WTC11 (cell line): ENCODE data around the gene SGIP1. TPM values are rescaled to one million over a fixed set of nuclear protein-coding genes. Genes with fewer than 3 reads are reported as not detected.

Source experiments
- ATAC-seq: fragments of 200-7000 bp; cut with Tn5 transposase; 2 replicates; pipeline ENCODE4 v1.10.0; 2021; ENCODE audit warnings: mild to moderate bottlenecking, moderate library complexity
- CTCF ChIA-PET: fragments of 300-600 bp; sonication (Branson Sonifier 250); formaldehyde crosslinking; loops from one replicate; lab custom pipeline; 2021; ENCODE audit warnings: antibody characterized with exemption; lab: Charles Lee
- POLR2A ChIA-PET: fragments of 350-600 bp; sonication (Branson Sonifier 250); formaldehyde crosslinking; loops from one replicate; lab custom pipeline; 2021; ENCODE audit warnings: antibody characterized with exemption; lab: Charles Lee
- DNase-seq: peaks from one replicate; pipeline ENCODE4 v3.0.0; 2021; ENCODE audit warnings: low spot score
- H3K27ac Mint-ChIP-seq: 2 replicates; pipeline ENCODE4 v1.8.0; 2021; ENCODE audit warnings: mixed read lengths
- H3K27me3 Mint-ChIP-seq: 2 replicates; pipeline ENCODE4 v1.8.0; 2021; ENCODE audit warnings: low read depth, mild to moderate bottlenecking, moderate library complexity, mixed read lengths
- H3K36me3 Mint-ChIP-seq: 2 replicates; pipeline ENCODE4 v1.8.0; 2021; ENCODE audit warnings: mixed read lengths
- H3K4me1 Mint-ChIP-seq: 2 replicates; pipeline ENCODE4 v1.8.0; 2022; ENCODE audit warnings: mixed read lengths
- H3K4me3 Mint-ChIP-seq: 2 replicates; pipeline ENCODE4 v1.8.0; 2021; ENCODE audit warnings: mild to moderate bottlenecking, moderate library complexity, mixed read lengths
- H3K9me3 Mint-ChIP-seq: 2 replicates; pipeline ENCODE4 v1.8.0; 2021; ENCODE audit warnings: mixed read lengths
- ESRRA ChIP-seq: sonication (generic); formaldehyde crosslinking; IDR thresholded peaks from 2 replicates; pipeline ENCODE4 v1.8.1; 2022; ENCODE audit warnings: mild to moderate bottlenecking, missing genetic modification reagents, borderline replicate concordance
- FOXP1 ChIP-seq: sonication (generic); formaldehyde crosslinking; IDR thresholded peaks from 2 replicates; pipeline ENCODE4 v1.8.0; 2022; ENCODE audit warnings: missing genetic modification reagents, mild to moderate bottlenecking, moderate library complexity, borderline replicate concordance
- GTF2I ChIP-seq: fragments of 250-450 bp; sonication (Bioruptor Pico); conservative IDR thresholded peaks from 2 replicates; pipeline ENCODE4 v1.4.0; 2021; ENCODE audit warnings: mild to moderate bottlenecking
- JAZF1 ChIP-seq: fragments of 250-450 bp; sonication (Bioruptor Pico); IDR thresholded peaks from 2 replicates; pipeline ENCODE4 v1.9.0; 2021; ENCODE audit warnings: moderate library complexity, mild to moderate bottlenecking, inconsistent platforms
- NFYB ChIP-seq: sonication (generic); formaldehyde crosslinking; conservative IDR thresholded peaks from 2 replicates; pipeline ENCODE4 v1.8.0; 2022; ENCODE audit warnings: low read depth, missing genetic modification reagents
- NR1H2 ChIP-seq: sonication (generic); formaldehyde crosslinking; IDR thresholded peaks from 2 replicates; pipeline ENCODE4 v1.9.0; 2021; ENCODE audit warnings: mild to moderate bottlenecking, moderate library complexity, missing genetic modification reagents
- SP1 ChIP-seq: sonication (generic); formaldehyde crosslinking; conservative IDR thresholded peaks from 2 replicates; pipeline ENCODE4 v1.8.1; 2022; ENCODE audit warnings: missing genetic modification reagents
- TP53 ChIP-seq: sonication (generic); formaldehyde crosslinking; IDR thresholded peaks from 2 replicates; pipeline ENCODE4 v1.8.1; 2023; ENCODE audit warnings: mild to moderate bottlenecking, missing genetic modification reagents
- ZNF121 ChIP-seq: sonication (generic); formaldehyde crosslinking; IDR thresholded peaks from 2 replicates; pipeline ENCODE4 v1.8.0; 2023; ENCODE audit warnings: missing genetic modification reagents
- ZNF138 ChIP-seq: sonication (generic); formaldehyde crosslinking; conservative IDR thresholded peaks from 2 replicates; pipeline ENCODE4 v1.8.1; 2022; ENCODE audit warnings: mild to moderate bottlenecking, moderate library complexity, missing genetic modification reagents
- ZNF317 ChIP-seq: sonication (generic); formaldehyde crosslinking; IDR thresholded peaks from 2 replicates; pipeline ENCODE4 v1.8.1; 2023; ENCODE audit warnings: low read depth, mild to moderate bottlenecking, moderate library complexity, missing genetic modification reagents, borderline replicate concordance
- ZNF423 ChIP-seq: fragments of 250-450 bp; sonication (Bioruptor Pico); IDR thresholded peaks from 2 replicates; pipeline ENCODE4 v2.1.2; 2022; ENCODE audit warnings: mild to moderate bottlenecking, moderate library complexity
- total RNA-seq: library from RNA; stranded (reverse); gene quantifications from 3 replicates; pipeline ENCODE4 v1.2.3, GENCODE V29; 2021
- TF ChIP-seq, protein P1 (sequence below): fragments of 250-450 bp; sonication (Bioruptor Pico); conservative IDR thresholded peaks from 2 replicates; pipeline ENCODE4 v1.9.0; 2021; ENCODE audit warnings: mild to moderate bottlenecking
- TF ChIP-seq, protein P2 (sequence below): sonication (generic); formaldehyde crosslinking; IDR thresholded peaks from 2 replicates; pipeline ENCODE4 v1.8.1; 2023; ENCODE audit warnings: mild to moderate bottlenecking, missing genetic modification reagents
- TF ChIP-seq, protein P3 (sequence below): fragments of 250-450 bp; sonication (Bioruptor Pico); IDR thresholded peaks from 2 replicates; pipeline ENCODE4 v1.9.0; 2021; ENCODE audit warnings: mild to moderate bottlenecking
- TF ChIP-seq, protein P4 (sequence below): fragments of 200-600 bp; IDR thresholded peaks from 2 replicates; pipeline ENCODE4 v1.8.0; 2022; ENCODE audit warnings: antibody characterized with exemption
- TF ChIP-seq, protein P5 (sequence below): sonication (generic); formaldehyde crosslinking; IDR thresholded peaks from 2 replicates; pipeline ENCODE4 v1.8.1; 2023; ENCODE audit warnings: mild to moderate bottlenecking, missing genetic modification reagents, borderline replicate concordance
- TF ChIP-seq, protein P6 (sequence below): fragments of 250-450 bp; sonication (Bioruptor Pico); IDR thresholded peaks from 2 replicates; pipeline ENCODE4 v1.9.0; 2021; ENCODE audit warnings: moderate library complexity, mild to moderate bottlenecking, inconsistent platforms, borderline replicate concordance
- TF ChIP-seq, protein P7 (sequence below): sonication (generic); formaldehyde crosslinking; IDR thresholded peaks from 2 replicates; pipeline ENCODE4 v1.8.1; 2023; ENCODE audit warnings: mild to moderate bottlenecking, missing genetic modification reagents, moderate library complexity
- TF ChIP-seq, protein P8 (sequence below): sonication (generic); formaldehyde crosslinking; IDR thresholded peaks from 2 replicates; pipeline ENCODE4 v1.8.1; 2023; ENCODE audit warnings: mild to moderate bottlenecking, missing genetic modification reagents, moderate library complexity

Gene SGIP1
- total RNA-seq, 1 experiment from 2014 or later = 3.9 TPM

DNA sequence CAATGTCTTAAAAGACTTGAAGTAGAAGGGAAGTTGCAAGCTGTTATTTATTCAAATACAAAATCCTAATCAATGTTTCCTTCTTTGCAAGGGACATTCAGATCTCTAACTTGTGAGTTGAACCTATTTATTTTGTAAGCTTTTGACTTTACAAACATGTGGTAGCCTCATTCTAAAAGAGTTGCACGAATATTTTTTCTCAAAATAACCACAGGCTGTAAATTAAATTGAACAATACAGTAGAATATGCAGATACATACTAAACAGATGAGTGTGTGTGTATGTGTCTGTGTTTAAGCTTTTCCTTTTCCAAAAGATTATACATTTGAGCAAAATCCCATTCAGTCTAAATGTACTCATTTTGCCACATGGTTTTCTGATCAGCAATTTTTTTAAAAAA lies 213.5 kb downstream of the SGIP1 start:
- no peak overlapping the region for H3K4me3 Mint-ChIP-seq
- CTCF ChIA-PET = interaction anchor here (0.9 kb wide), 1 partner anchor 18 kb away, joined by 3 read pairs; no protein-coding TSS in a partner anchor
- H3K4me1 Mint-ChIP-seq = peaks cover 8% of the 10 kb centered on the region
- H3K27me3 Mint-ChIP-seq = peaks cover 21% of the 10 kb centered on the region
- no peaks in the 10 kb centered on the region; the same call in 1 of the 2 replicates for H3K9me3 Mint-ChIP-seq
- TF ChIP-seq, protein P1, sequence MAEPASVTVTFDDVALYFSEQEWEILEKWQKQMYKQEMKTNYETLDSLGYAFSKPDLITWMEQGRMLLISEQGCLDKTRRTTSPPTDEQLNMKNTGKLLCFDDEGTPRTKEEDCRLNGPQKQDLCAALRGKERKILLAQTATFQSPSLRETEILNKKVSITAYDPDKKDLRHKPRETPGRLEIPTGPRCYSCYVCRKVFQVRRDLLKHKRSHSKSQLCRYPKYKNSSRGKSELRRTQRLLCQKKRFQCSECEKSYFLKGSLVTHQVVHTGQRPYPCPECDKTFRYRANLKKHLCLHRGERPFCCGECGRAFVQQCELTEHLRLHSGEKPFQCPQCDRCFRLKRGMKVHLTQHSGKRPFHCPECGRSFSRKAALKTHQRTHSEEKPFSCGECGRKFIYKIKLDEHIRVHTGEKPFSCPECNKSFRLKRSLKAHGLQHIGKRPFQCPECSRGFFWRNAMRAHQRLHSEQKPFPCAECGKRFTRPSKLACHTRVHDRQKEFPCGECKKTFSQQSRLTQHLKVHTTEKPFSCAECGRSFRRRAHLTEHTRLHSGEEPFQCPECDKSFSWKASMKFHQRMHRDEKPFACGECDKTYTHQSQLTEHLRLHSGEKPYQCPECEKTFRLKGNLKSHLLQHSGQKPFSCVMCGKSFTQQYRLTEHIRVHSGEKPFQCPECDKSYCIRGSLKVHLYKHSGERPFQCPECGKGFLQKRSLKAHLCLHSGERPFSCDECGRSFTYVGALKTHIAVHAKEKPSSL = no peak
- TF ChIP-seq, protein P2, sequence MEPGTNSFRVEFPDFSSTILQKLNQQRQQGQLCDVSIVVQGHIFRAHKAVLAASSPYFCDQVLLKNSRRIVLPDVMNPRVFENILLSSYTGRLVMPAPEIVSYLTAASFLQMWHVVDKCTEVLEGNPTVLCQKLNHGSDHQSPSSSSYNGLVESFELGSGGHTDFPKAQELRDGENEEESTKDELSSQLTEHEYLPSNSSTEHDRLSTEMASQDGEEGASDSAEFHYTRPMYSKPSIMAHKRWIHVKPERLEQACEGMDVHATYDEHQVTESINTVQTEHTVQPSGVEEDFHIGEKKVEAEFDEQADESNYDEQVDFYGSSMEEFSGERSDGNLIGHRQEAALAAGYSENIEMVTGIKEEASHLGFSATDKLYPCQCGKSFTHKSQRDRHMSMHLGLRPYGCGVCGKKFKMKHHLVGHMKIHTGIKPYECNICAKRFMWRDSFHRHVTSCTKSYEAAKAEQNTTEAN (CRISPR knock-in tag) = no peak
- TF ChIP-seq, protein P3, sequence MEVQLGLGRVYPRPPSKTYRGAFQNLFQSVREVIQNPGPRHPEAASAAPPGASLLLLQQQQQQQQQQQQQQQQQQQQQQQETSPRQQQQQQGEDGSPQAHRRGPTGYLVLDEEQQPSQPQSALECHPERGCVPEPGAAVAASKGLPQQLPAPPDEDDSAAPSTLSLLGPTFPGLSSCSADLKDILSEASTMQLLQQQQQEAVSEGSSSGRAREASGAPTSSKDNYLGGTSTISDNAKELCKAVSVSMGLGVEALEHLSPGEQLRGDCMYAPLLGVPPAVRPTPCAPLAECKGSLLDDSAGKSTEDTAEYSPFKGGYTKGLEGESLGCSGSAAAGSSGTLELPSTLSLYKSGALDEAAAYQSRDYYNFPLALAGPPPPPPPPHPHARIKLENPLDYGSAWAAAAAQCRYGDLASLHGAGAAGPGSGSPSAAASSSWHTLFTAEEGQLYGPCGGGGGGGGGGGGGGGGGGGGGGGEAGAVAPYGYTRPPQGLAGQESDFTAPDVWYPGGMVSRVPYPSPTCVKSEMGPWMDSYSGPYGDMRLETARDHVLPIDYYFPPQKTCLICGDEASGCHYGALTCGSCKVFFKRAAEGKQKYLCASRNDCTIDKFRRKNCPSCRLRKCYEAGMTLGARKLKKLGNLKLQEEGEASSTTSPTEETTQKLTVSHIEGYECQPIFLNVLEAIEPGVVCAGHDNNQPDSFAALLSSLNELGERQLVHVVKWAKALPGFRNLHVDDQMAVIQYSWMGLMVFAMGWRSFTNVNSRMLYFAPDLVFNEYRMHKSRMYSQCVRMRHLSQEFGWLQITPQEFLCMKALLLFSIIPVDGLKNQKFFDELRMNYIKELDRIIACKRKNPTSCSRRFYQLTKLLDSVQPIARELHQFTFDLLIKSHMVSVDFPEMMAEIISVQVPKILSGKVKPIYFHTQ (CRISPR knock-in tag) = no peak
- TF ChIP-seq ZNF138 (CRISPR knock-in tag) (no peak), GTF2I (no peak), NR1H2 (CRISPR knock-in tag) (no peak), FOXP1 (CRISPR knock-in tag) (no peak), TP53 (CRISPR knock-in tag) (no peak), ZNF317 (no peak)
- TF ChIP-seq, protein P4, sequence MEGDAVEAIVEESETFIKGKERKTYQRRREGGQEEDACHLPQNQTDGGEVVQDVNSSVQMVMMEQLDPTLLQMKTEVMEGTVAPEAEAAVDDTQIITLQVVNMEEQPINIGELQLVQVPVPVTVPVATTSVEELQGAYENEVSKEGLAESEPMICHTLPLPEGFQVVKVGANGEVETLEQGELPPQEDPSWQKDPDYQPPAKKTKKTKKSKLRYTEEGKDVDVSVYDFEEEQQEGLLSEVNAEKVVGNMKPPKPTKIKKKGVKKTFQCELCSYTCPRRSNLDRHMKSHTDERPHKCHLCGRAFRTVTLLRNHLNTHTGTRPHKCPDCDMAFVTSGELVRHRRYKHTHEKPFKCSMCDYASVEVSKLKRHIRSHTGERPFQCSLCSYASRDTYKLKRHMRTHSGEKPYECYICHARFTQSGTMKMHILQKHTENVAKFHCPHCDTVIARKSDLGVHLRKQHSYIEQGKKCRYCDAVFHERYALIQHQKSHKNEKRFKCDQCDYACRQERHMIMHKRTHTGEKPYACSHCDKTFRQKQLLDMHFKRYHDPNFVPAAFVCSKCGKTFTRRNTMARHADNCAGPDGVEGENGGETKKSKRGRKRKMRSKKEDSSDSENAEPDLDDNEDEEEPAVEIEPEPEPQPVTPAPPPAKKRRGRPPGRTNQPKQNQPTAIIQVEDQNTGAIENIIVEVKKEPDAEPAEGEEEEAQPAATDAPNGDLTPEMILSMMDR = no peak
- TF ChIP-seq, protein P5, sequence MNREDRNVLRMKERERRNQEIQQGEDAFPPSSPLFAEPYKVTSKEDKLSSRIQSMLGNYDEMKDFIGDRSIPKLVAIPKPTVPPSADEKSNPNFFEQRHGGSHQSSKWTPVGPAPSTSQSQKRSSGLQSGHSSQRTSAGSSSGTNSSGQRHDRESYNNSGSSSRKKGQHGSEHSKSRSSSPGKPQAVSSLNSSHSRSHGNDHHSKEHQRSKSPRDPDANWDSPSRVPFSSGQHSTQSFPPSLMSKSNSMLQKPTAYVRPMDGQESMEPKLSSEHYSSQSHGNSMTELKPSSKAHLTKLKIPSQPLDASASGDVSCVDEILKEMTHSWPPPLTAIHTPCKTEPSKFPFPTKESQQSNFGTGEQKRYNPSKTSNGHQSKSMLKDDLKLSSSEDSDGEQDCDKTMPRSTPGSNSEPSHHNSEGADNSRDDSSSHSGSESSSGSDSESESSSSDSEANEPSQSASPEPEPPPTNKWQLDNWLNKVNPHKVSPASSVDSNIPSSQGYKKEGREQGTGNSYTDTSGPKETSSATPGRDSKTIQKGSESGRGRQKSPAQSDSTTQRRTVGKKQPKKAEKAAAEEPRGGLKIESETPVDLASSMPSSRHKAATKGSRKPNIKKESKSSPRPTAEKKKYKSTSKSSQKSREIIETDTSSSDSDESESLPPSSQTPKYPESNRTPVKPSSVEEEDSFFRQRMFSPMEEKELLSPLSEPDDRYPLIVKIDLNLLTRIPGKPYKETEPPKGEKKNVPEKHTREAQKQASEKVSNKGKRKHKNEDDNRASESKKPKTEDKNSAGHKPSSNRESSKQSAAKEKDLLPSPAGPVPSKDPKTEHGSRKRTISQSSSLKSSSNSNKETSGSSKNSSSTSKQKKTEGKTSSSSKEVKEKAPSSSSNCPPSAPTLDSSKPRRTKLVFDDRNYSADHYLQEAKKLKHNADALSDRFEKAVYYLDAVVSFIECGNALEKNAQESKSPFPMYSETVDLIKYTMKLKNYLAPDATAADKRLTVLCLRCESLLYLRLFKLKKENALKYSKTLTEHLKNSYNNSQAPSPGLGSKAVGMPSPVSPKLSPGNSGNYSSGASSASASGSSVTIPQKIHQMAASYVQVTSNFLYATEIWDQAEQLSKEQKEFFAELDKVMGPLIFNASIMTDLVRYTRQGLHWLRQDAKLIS (CRISPR knock-in tag) = no peak
- TF ChIP-seq, protein P6, sequence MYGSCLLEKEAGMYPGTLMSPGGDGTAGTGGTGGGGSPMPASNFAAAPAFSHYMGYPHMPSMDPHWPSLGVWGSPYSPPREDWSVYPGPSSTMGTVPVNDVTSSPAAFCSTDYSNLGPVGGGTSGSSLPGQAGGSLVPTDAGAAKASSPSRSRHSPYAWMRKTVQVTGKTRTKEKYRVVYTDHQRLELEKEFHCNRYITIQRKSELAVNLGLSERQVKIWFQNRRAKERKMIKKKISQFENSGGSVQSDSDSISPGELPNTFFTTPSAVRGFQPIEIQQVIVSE (CRISPR knock-in tag) = no peak
- DNase-seq (no peak), ATAC-seq (no peak)
- H3K27ac Mint-ChIP-seq = no peak overlapping the region
- POLR2A ChIA-PET = no interaction called here
- H3K36me3 Mint-ChIP-seq = no peaks in the 10 kb centered on the region

DNA sequence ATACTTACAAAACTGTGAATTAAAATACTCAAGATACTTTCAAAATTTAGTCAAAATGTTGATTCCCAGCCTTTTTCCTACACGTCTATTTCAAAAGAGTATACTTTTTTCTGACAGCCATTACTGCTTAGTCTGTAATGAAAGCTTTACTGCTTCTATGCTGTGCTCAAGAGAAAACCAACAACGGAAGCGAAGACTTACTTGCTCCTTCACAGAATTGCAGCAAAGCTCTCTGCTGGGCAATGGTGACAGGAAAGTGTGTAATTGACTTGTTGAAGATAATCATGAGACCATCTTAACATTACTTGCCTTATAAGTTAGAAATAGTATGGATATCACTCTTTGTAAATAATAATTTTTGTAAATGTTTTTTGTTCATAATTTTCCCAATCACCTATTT lies 216.6 kb downstream of the SGIP1 start:
- CTCF ChIA-PET = no interaction called here
- Mint-ChIP-seq H3K27me3 (peaks cover 33% of the 10 kb centered on the region), H3K4me3 (no peak overlapping the region), H3K27ac (no peak overlapping the region), H3K36me3 (no peaks in the 10 kb centered on the region), H3K4me1 (peaks cover 13% of the 10 kb centered on the region), H3K9me3 (no peaks in the 10 kb centered on the region)
- ATAC-seq (no peak), DNase-seq (no peak)
- POLR2A ChIA-PET = no interaction called here
- TF ChIP-seq ZNF423 (CRISPR knock-in tag) (no peak), ZNF317 (no peak), ZNF138 (CRISPR knock-in tag) (no peak), ESRRA (CRISPR knock-in tag) (no peak), ZNF121 (CRISPR knock-in tag) (no peak), NFYB (CRISPR knock-in tag) (no peak), SP1 (CRISPR knock-in tag) (no peak), JAZF1 (CRISPR knock-in tag) (no peak)
- TF ChIP-seq, protein P7, sequence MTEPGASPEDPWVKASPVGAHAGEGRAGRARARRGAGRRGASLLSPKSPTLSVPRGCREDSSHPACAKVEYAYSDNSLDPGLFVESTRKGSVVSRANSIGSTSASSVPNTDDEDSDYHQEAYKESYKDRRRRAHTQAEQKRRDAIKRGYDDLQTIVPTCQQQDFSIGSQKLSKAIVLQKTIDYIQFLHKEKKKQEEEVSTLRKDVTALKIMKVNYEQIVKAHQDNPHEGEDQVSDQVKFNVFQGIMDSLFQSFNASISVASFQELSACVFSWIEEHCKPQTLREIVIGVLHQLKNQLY = no peak
- TF ChIP-seq, protein P8, sequence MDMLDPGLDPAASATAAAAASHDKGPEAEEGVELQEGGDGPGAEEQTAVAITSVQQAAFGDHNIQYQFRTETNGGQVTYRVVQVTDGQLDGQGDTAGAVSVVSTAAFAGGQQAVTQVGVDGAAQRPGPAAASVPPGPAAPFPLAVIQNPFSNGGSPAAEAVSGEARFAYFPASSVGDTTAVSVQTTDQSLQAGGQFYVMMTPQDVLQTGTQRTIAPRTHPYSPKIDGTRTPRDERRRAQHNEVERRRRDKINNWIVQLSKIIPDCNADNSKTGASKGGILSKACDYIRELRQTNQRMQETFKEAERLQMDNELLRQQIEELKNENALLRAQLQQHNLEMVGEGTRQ (CRISPR knock-in tag) = no peak
